ENCODE results near the gene ANKRD66.

ANKRD66 gene

DNA sequence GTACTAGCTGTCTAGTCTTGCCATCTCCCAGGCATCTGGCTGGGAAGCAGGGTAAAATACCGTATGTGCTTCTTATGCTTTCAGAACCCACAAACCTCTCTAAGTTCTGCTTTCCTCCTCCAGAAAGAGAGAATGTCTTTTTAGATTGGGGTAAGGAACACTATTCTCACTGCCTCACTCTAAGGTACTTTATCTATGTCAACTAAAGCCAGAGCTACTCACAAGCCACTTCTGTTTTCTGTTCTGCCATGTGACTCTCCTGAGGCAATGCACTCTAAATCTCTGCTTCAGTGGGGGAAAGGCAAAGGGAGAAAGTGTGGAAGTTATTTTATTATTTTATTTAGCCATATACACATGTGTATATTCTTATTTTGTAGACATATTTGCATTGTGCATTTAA lies 62.1 kb downstream of the ANKRD66 start:
- no peaks in the 10 kb centered on the region for H3K9me3 ChIP-seq (ENCODE audit: severe bottlenecking)
- no peaks in the 10 kb centered on the region for H3K4me1 ChIP-seq (ENCODE audit: insufficient read depth, poor library complexity, severe bottlenecking)
- H3K27me3 ChIP-seq (ENCODE audit: insufficient read depth, poor library complexity, severe bottlenecking), result no peaks in the 10 kb centered on the region
- H3K27ac ChIP-seq (ENCODE audit: poor library complexity, severe bottlenecking), result no peak overlapping the region
- H3K36me3 ChIP-seq (ENCODE audit: low read depth), result no peaks in the 10 kb centered on the region
- DNase-seq (ENCODE audit: low spot score) (no peak), ATAC-seq (ENCODE audit: low read depth) (no peak)
- H3K4me3 ChIP-seq (ENCODE audit: severe bottlenecking), result no peak overlapping the region
- TF ChIP-seq, protein P1, sequence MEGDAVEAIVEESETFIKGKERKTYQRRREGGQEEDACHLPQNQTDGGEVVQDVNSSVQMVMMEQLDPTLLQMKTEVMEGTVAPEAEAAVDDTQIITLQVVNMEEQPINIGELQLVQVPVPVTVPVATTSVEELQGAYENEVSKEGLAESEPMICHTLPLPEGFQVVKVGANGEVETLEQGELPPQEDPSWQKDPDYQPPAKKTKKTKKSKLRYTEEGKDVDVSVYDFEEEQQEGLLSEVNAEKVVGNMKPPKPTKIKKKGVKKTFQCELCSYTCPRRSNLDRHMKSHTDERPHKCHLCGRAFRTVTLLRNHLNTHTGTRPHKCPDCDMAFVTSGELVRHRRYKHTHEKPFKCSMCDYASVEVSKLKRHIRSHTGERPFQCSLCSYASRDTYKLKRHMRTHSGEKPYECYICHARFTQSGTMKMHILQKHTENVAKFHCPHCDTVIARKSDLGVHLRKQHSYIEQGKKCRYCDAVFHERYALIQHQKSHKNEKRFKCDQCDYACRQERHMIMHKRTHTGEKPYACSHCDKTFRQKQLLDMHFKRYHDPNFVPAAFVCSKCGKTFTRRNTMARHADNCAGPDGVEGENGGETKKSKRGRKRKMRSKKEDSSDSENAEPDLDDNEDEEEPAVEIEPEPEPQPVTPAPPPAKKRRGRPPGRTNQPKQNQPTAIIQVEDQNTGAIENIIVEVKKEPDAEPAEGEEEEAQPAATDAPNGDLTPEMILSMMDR (IDR thresholded peaks at IDR 0.05; ENCODE audit: poor library complexity, severe bottlenecking), result no peak
